Caco-2 (cell line): ENCODE results near the gene DOK6. TPM values are rescaled to one million over a fixed set of nuclear protein-coding genes. Genes with fewer than 3 reads are reported as not detected.

Experiments
- BruUV-seq: library from RNA; stranded (reverse); fragments of 400-500 nt; replicated peaks from 2 replicates; lab custom pipeline; 2021; lab: Mats Ljungman, UMichigan
- CTCF ChIA-PET: fragments of 300-600 bp; sonication (Branson Sonifier 250); formaldehyde crosslinking; loops from one replicate; lab custom pipeline; 2022; ENCODE audit warnings: antibody characterized with exemption; lab: Charles Lee
- POLR2A ChIA-PET: fragments of 300-600 bp; sonication (Branson Sonifier 250); formaldehyde crosslinking; loops from one replicate; lab custom pipeline; 2022; ENCODE audit warnings: antibody characterized with exemption; lab: Charles Lee
- DNase-seq, 2 experiments: peaks; one replicate each; pipeline versions ENCODE4 v3.0.0 to v3.0.0-alpha.2; 2020 to 2022
- H3K27me3 ChIP-seq: replicated peaks from 2 replicates; pipeline ENCODE4 v1.6.0; 2011; ENCODE audit warnings: low read length; ENCODE audit not compliant: control insufficient read depth, insufficient read depth
- H3K36me3 ChIP-seq: 2 replicates; pipeline ENCODE4 v1.5.1; 2011; ENCODE audit warnings: low read length; ENCODE audit not compliant: control insufficient read depth, insufficient read depth
- H3K4me1 ChIP-seq: fragments of 250-450 bp; sonication (Bioruptor Pico); 2 replicates; pipeline ENCODE4 v1.5.1; 2020; ENCODE audit warnings: mild to moderate bottlenecking
- H3K4me3 ChIP-seq: 2 replicates; pipeline ENCODE4 v1.5.1; 2011; ENCODE audit warnings: low read depth, mild to moderate bottlenecking, control low read depth, low read length
- H3K9me3 ChIP-seq: fragments of 250-450 bp; sonication (Bioruptor Pico); 2 replicates; pipeline ENCODE4 v1.5.1; 2020; ENCODE audit warnings: mild to moderate bottlenecking, moderate library complexity
- H3K27ac Mint-ChIP-seq: one replicate; pipeline ENCODE4 v1.8.0; 2022; ENCODE audit warnings: mixed read lengths; ENCODE audit not compliant: unreplicated experiment
- H3K27me3 Mint-ChIP-seq: one replicate; pipeline ENCODE4 v1.8.0; 2022; ENCODE audit warnings: mixed read lengths; ENCODE audit not compliant: insufficient read depth, unreplicated experiment
- H3K36me3 Mint-ChIP-seq: one replicate; pipeline ENCODE4 v1.8.0; 2022; ENCODE audit warnings: mild to moderate bottlenecking, mixed read lengths; ENCODE audit not compliant: insufficient read depth, unreplicated experiment
- H3K4me1 Mint-ChIP-seq: one replicate; pipeline ENCODE4 v1.8.0; 2022; ENCODE audit warnings: low read depth, mixed read lengths; ENCODE audit not compliant: unreplicated experiment
- H3K4me3 Mint-ChIP-seq: one replicate; pipeline ENCODE4 v1.8.0; 2022; ENCODE audit warnings: mild to moderate bottlenecking, moderate library complexity, mixed read lengths; ENCODE audit not compliant: unreplicated experiment
- H3K9me3 Mint-ChIP-seq: one replicate; pipeline ENCODE4 v1.8.0; 2022; ENCODE audit warnings: mixed read lengths; ENCODE audit not compliant: unreplicated experiment
- CTCF ChIP-seq, 2 experiments: fragments of 200-600 bp in 1 of 2; IDR thresholded peaks; 1 replicate in 1 of 2; 2 replicates in 1 of 2; pipeline versions ENCODE4 v1.5.1 to v1.8.0; 2011 to 2022; ENCODE audit warnings: antibody characterized with exemption in 1 of 2, control low read depth in 1 of 2, inconsistent platforms in 1 of 2, low read depth in 1 of 2, low read length in 1 of 2, mild to moderate bottlenecking in 1 of 2, moderate library complexity in 1 of 2; ENCODE audit not compliant: insufficient read depth in 1 of 2, severe bottlenecking in 1 of 2, unreplicated experiment in 1 of 2
- intact Hi-C: fragments of 100-400 bp; cut with micrococcal nuclease; formaldehyde crosslinking; loops from one replicate; pipeline ENCODE4 v1.10.0; 2022; ENCODE audit not compliant: unreplicated experiment
- total RNA-seq: library from RNA; stranded (reverse); gene quantifications from 2 replicates; pipeline ENCODE4 v1.2.3, GENCODE V29; 2022

Gene DOK6
- total RNA-seq, 1 experiment from 2014 or later: not detected

DNA sequence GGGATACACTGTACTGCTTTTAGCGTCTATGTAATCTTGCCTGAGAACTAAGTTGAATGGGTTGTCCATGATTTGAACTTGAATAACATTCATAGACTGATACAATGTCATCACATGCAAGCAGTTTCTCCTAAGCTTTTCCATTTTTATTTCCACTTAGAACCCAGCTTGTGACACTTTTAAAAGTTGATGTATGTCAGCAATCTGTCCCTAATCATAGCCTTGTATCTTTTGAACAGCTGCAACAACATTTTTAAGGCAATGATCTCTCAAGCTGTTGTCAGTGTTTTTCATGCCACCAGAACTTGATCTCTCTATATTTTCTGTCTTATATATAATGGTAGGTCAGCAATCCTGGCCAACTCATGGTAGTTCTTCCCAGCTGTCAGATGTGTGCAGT is 185.0 kb downstream of the DOK6 start:
- intact Hi-C loops: no loop called here
- Mint-ChIP-seq H3K27ac (no peak overlapping the region), H3K9me3 (no peaks in the 10 kb centered on the region), H3K36me3 (no peaks in the 10 kb centered on the region), H3K4me3 (no peak overlapping the region), H3K4me1 (no peaks in the 10 kb centered on the region), H3K27me3 (peaks cover 3% of the 10 kb centered on the region)
- no peaks in the 10 kb centered on the region for H3K4me1 ChIP-seq
- no peaks in the 10 kb centered on the region for H3K9me3 ChIP-seq
- POLR2A ChIA-PET: no interaction called here
- H3K4me3 ChIP-seq: no peak overlapping the region
- H3K27me3 ChIP-seq: no peaks in the 10 kb centered on the region
- no peak for TF ChIP-seq CTCF (IDR thresholded peaks at IDR 0.05; ENCODE audit: insufficient read depth in 1 of 2, low read depth in 1 of 2, low read length in 1 of 2, severe bottlenecking in 1 of 2, unreplicated experiment in 1 of 2)
- DNase-seq: no peak
- no peaks in the 10 kb centered on the region for H3K36me3 ChIP-seq
- no TSS peak for BruUV-seq
- CTCF ChIA-PET: no interaction called here

DNA sequence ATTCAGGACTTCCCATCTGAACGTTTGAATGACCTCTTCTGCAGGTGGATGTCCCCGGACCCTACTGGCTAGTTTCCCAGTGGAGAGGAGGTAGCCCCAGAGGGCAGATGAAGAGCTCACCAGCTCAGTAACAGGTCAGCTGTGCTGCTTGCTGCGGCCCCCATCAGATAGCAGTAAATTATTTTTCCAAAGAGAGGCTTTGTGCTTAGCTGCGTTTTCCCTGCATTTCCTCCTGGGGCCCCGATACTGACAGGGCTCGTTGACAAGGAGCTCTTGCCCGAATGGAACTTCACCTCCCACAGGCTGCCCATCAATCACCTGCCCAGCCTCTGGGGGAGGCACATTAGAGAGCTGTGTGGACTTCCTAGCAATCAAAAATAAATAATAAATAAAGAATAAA is 185.8 kb downstream of the DOK6 start:
- CTCF ChIA-PET: no interaction called here
- DNase-seq: no peak
- H3K4me1 Mint-ChIP-seq: no peaks in the 10 kb centered on the region
- H3K9me3 Mint-ChIP-seq: no peaks in the 10 kb centered on the region
- H3K36me3 Mint-ChIP-seq: no peaks in the 10 kb centered on the region
- Histone ChIP-seq H3K36me3 (no peaks in the 10 kb centered on the region), H3K9me3 (no peaks in the 10 kb centered on the region), H3K4me3 (no peak overlapping the region), H3K4me1 (no peaks in the 10 kb centered on the region), H3K27me3 (no peaks in the 10 kb centered on the region)
- H3K27me3 Mint-ChIP-seq: peaks cover 3% of the 10 kb centered on the region
- intact Hi-C loops: no loop called here
- no peak for TF ChIP-seq CTCF (IDR thresholded peaks at IDR 0.05; ENCODE audit: insufficient read depth in 1 of 2, low read depth in 1 of 2, low read length in 1 of 2, severe bottlenecking in 1 of 2, unreplicated experiment in 1 of 2)
- no peak overlapping the region for H3K4me3 Mint-ChIP-seq
- no peak overlapping the region for H3K27ac Mint-ChIP-seq
- POLR2A ChIA-PET: no interaction called here
- BruUV-seq: no TSS peak

GRCh38 chr18:69588301-69588700 is 187.6 kb downstream of the DOK6 start:
- Histone ChIP-seq H3K9me3 (no peaks in the 10 kb centered on the region), H3K27me3 (no peaks in the 10 kb centered on the region), H3K4me1 (no peaks in the 10 kb centered on the region), H3K4me3 (no peak overlapping the region), H3K36me3 (no peaks in the 10 kb centered on the region)
- ChIA-PET POLR2A (no interaction called here), CTCF (interaction anchor here (0.6 to 0.7 kb wide), 2 partner anchors 153 to 811 kb away, joined by 3 to 6 read pairs; no protein-coding TSS in a partner anchor)
- H3K9me3 Mint-ChIP-seq: no peaks in the 10 kb centered on the region
- TF ChIP-seq CTCF (IDR thresholded peaks at IDR 0.05; ENCODE audit: insufficient read depth in 1 of 2, low read depth in 1 of 2, low read length in 1 of 2, severe bottlenecking in 1 of 2, unreplicated experiment in 1 of 2): peak in 1 of 2 experiments; percentile 13
- intact Hi-C loops: no loop called here
- no peaks in the 10 kb centered on the region for H3K36me3 Mint-ChIP-seq
- peaks cover 3% of the 10 kb centered on the region for H3K27me3 Mint-ChIP-seq
- no TSS peak for BruUV-seq
- H3K4me3 Mint-ChIP-seq: no peak overlapping the region
- peak in 1 of 2 experiments; percentile 1 for DNase-seq
- no peaks in the 10 kb centered on the region for H3K4me1 Mint-ChIP-seq
- H3K27ac Mint-ChIP-seq: no peak overlapping the region
